Measurements from ENCODE around the gene SYDE1. TPM values are rescaled to one million over a fixed set of nuclear protein-coding genes. Genes with fewer than 3 reads are reported as not detected.

SYDE1 gene
- total and polyA plus RNA-seq, 2 experiments from 2014 or later, result 16.2 to 113 TPM

DNA sequence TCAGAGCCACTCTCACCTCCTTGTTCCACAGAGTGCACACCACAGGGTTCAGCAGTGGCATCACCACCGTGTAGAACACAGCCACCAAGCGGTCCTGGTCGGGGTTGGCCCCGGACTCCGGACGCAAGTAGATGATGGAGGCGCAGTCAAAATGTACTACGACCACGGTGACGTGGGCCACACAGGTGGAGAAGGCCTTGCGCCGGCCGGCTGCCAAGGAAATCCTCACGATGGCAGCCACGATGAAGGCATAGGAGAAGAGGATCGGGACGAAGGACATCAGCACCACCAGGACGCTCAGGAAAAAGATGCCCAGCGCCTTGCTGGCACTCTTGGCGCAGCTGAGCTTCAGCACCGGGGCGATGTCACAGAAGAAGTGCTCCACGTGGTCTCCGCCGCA, 33.9 kb downstream of the SYDE1 start:
- H3K4me1 ChIP-seq (ENCODE audit: insufficient read depth), result no peaks in the 10 kb centered on the region
- H3K27me3 ChIP-seq (replicated peaks; ENCODE audit: insufficient read depth), result no peaks in the 10 kb centered on the region
- DNase-seq, result no peak
- in situ Hi-C loops (cut with MboI), result no loop called here
- 80 to 84% methylated on average over 25 of the region's 25 CpGs for WGBS, 2 experiments (ENCODE audit: low coverage in 1 of 2, low lambda C conversion rate in 2 of 2, missing lambda C conversion rate in 2 of 2)
- H3K9me2 ChIP-seq (ENCODE audit: insufficient read depth), result no peaks in the 10 kb centered on the region
- no peak overlapping the region for H3K4me3 ChIP-seq
- no peak for TF ChIP-seq EZH2phosphoT487 (IDR thresholded peaks at IDR 0.05; ENCODE audit: insufficient read depth, low read depth)
- TF ChIP-seq EZH2 (IDR thresholded peaks at IDR 0.05; ENCODE audit: insufficient read depth, poor library complexity, severe bottlenecking), result no peak
- no peak overlapping the region for H2AFZ ChIP-seq
- H3K4me2 ChIP-seq (ENCODE audit: unreplicated experiment), result no peak overlapping the region
- H3K36me3 ChIP-seq (ENCODE audit: low read depth), result no peaks in the 10 kb centered on the region
- H3K9ac ChIP-seq, result no peak overlapping the region
- no peak overlapping the region for H3K27ac ChIP-seq
- H3K9me3 ChIP-seq (ENCODE audit: low read depth), result no peaks in the 10 kb centered on the region
- no peaks in the 10 kb centered on the region for H4K20me1 ChIP-seq (ENCODE audit: insufficient read depth)
- H3K79me2 ChIP-seq (ENCODE audit: insufficient read depth), result no peaks in the 10 kb centered on the region
- peaks cover 16% of the 10 kb centered on the region; the same call in 1 of the 2 replicates for H3F3A ChIP-seq (ENCODE audit: insufficient read depth)

DNA sequence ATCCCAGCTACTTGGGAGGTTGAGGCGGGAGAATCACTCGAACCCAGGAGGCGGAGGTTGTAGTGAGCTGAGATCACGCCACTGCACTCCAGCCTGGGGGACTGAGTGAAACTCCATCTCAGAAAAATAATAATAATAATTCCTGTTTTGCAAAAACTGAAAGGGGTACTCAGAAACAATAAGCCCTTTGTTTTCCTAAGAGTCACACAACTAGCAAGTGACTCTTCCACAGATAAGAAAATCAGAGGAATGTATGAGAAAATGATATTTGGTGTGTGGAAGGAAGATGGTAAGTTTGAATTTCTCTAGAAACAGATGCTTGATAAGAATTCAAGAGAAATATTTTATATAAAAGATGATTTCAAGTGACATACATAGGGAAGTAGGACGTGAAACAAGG, 35.1 kb downstream of the SYDE1 start:
- H3K9me3 ChIP-seq (ENCODE audit: low read depth), result no peaks in the 10 kb centered on the region
- H3F3A ChIP-seq (ENCODE audit: insufficient read depth), result peaks cover 16% of the 10 kb centered on the region; the same call in 1 of the 2 replicates
- H3K4me2 ChIP-seq (ENCODE audit: unreplicated experiment), result no peak overlapping the region
- in situ Hi-C loops (cut with MboI), result no loop called here
- no peak overlapping the region for H3K4me3 ChIP-seq
- no peak overlapping the region for H2AFZ ChIP-seq
- H3K27ac ChIP-seq, result no peak overlapping the region
- no peaks in the 10 kb centered on the region for H3K36me3 ChIP-seq (ENCODE audit: low read depth)
- TF ChIP-seq EZH2 (IDR thresholded peaks at IDR 0.05; ENCODE audit: insufficient read depth, poor library complexity, severe bottlenecking) (no peak), EZH2phosphoT487 (IDR thresholded peaks at IDR 0.05; ENCODE audit: insufficient read depth, low read depth) (no peak)
- no peaks in the 10 kb centered on the region for H3K4me1 ChIP-seq (ENCODE audit: insufficient read depth)
- H3K79me2 ChIP-seq (ENCODE audit: insufficient read depth), result no peaks in the 10 kb centered on the region
- no peaks in the 10 kb centered on the region for H4K20me1 ChIP-seq (ENCODE audit: insufficient read depth)
- no peaks in the 10 kb centered on the region for H3K27me3 ChIP-seq (replicated peaks; ENCODE audit: insufficient read depth)
- 58 to 63% methylated on average over 5 of the region's 5 CpGs for WGBS, 2 experiments (ENCODE audit: low coverage in 1 of 2, low lambda C conversion rate in 2 of 2, missing lambda C conversion rate in 2 of 2)
- H3K9ac ChIP-seq, result no peak overlapping the region
- H3K9me2 ChIP-seq (ENCODE audit: insufficient read depth), result no peaks in the 10 kb centered on the region
- no peak for DNase-seq

GRCh38 chr19:15144046-15144646, 36.9 kb downstream of the SYDE1 start:
- no peaks in the 10 kb centered on the region for H3K79me2 ChIP-seq (ENCODE audit: insufficient read depth)
- H3K27ac ChIP-seq, result no peak overlapping the region
- TF ChIP-seq EZH2phosphoT487 (IDR thresholded peaks at IDR 0.05; ENCODE audit: insufficient read depth, low read depth) (no peak), EZH2 (IDR thresholded peaks at IDR 0.05; ENCODE audit: insufficient read depth, poor library complexity, severe bottlenecking) (no peak)
- H3K9me3 ChIP-seq (ENCODE audit: low read depth), result no peaks in the 10 kb centered on the region
- H3K4me3 ChIP-seq, result no peak overlapping the region
- H3K9ac ChIP-seq, result no peak overlapping the region
- H3K4me2 ChIP-seq (ENCODE audit: unreplicated experiment), result no peak overlapping the region
- peak; percentile 26 for DNase-seq
- H3K27me3 ChIP-seq (replicated peaks; ENCODE audit: insufficient read depth), result no peaks in the 10 kb centered on the region
- in situ Hi-C loops (cut with MboI), result no loop called here
- H3K4me1 ChIP-seq (ENCODE audit: insufficient read depth), result no peaks in the 10 kb centered on the region
- H3K9me2 ChIP-seq (ENCODE audit: insufficient read depth), result no peaks in the 10 kb centered on the region
- 71 to 76% methylated on average over 1 of the region's 1 CpG for WGBS, 2 experiments (ENCODE audit: low coverage in 1 of 2, low lambda C conversion rate in 2 of 2, missing lambda C conversion rate in 2 of 2)
- no peaks in the 10 kb centered on the region for H4K20me1 ChIP-seq (ENCODE audit: insufficient read depth)
- H2AFZ ChIP-seq, result no peak overlapping the region
- 0 out of 2 replicates have a peak, but pooled peaks cover under 1% of the 10 kb centered on the region for H3F3A ChIP-seq (ENCODE audit: insufficient read depth)
- H3K36me3 ChIP-seq (ENCODE audit: low read depth), result no peaks in the 10 kb centered on the region

- Histone ChIP-seq H3K9me3 (ENCODE audit: low read depth) (no peaks in the 10 kb centered on the region), H3K4me2 (ENCODE audit: unreplicated experiment) (no peak overlapping the region), H3K4me3 (no peak overlapping the region), H3K9ac (no peak overlapping the region), H3K27ac (no peak overlapping the region), H2AFZ (no peak overlapping the region), H3F3A (ENCODE audit: insufficient read depth) (no peaks in the 10 kb centered on the region), H3K79me2 (ENCODE audit: insufficient read depth) (no peaks in the 10 kb centered on the region), H3K27me3 (replicated peaks; ENCODE audit: insufficient read depth) (no peaks in the 10 kb centered on the region), H4K20me1 (ENCODE audit: insufficient read depth) (no peaks in the 10 kb centered on the region), H3K9me2 (ENCODE audit: insufficient read depth) (no peaks in the 10 kb centered on the region), H3K36me3 (ENCODE audit: low read depth) (no peaks in the 10 kb centered on the region), H3K4me1 (ENCODE audit: insufficient read depth) (no peaks in the 10 kb centered on the region)
- TF ChIP-seq EZH2 (IDR thresholded peaks at IDR 0.05; ENCODE audit: insufficient read depth, poor library complexity, severe bottlenecking), result no peak
- TF ChIP-seq EZH2phosphoT487 (IDR thresholded peaks at IDR 0.05; ENCODE audit: insufficient read depth, low read depth), result no peak
- DNase-seq, result no peak
- WGBS, 2 experiments (ENCODE audit: low coverage in 1 of 2, low lambda C conversion rate in 2 of 2, missing lambda C conversion rate in 2 of 2), result 75 to 83% methylated on average over 1 of the region's 1 CpG
- in situ Hi-C loops (cut with MboI), result no loop called here
Observed at GRCh38 chr19:15147090-15147489, 39.9 kb downstream of the SYDE1 start.

All from GM23248 (cell line).